PC-3 (cell line): ENCODE measurements around the gene LRP11. TPM values are rescaled to one million over a fixed set of nuclear protein-coding genes. Genes with fewer than 3 reads are reported as not detected.
"Not testable (repeated sequence)": the region's sequence is repeated elsewhere in the genome, so short reads cannot be mapped to it uniquely, and the experiment has no call there.

ENCODE experiments used
- ATAC-seq: fragments of 200-7000 bp; cut with Tn5 transposase; 2 replicates; pipeline ENCODE4 v1.9.1; 2020; ENCODE audit warnings: mild to moderate bottlenecking, moderate library complexity
- BruUV-seq: library from RNA; stranded (reverse); fragments of 400-500 nt; replicated peaks from 2 replicates; lab custom pipeline; 2021; lab: Mats Ljungman, UMichigan
- CTCF ChIA-PET: fragments of 300-600 bp; sonication (Branson Sonifier 250); formaldehyde crosslinking; loops from one replicate; lab custom pipeline; 2022; ENCODE audit warnings: antibody characterized with exemption; lab: Charles Lee
- POLR2A ChIA-PET: fragments of 300-600 bp; sonication (Branson Sonifier 250); formaldehyde crosslinking; loops from one replicate; lab custom pipeline; 2022; ENCODE audit warnings: antibody characterized with exemption; ENCODE audit not compliant: unreplicated experiment; lab: Charles Lee
- DNase-seq: peaks from one replicate; pipeline ENCODE4 v3.0.0-alpha.2; 2015
- H2AFZ ChIP-seq: fragments of 300-600 bp; sonication (generic); 2 replicates; pipeline ENCODE4 v1.6.0; 2016; ENCODE audit warnings: antibody characterized with exemption, low read length
- H3F3A ChIP-seq: fragments of 300-600 bp; sonication (generic); one replicate; pipeline ENCODE4 v1.6.0; 2017; ENCODE audit warnings: antibody characterized with exemption, low read length, control low read depth, mild to moderate bottlenecking; ENCODE audit not compliant: unreplicated experiment
- H3K27ac ChIP-seq: fragments of 300-600 bp; sonication (generic); 2 replicates; pipeline ENCODE4 v1.5.1; 2016; ENCODE audit warnings: mild to moderate bottlenecking, low read length
- H3K27me3 ChIP-seq: fragments of 300-600 bp; sonication (generic); 2 replicates; pipeline ENCODE4 v1.6.1; 2016; ENCODE audit warnings: low read length, mixed read lengths
- H3K36me3 ChIP-seq: fragments of 300-600 bp; sonication (generic); 2 replicates; pipeline ENCODE4 v1.6.1; 2016; ENCODE audit warnings: low read depth, mixed run types, low read length, mixed read lengths
- H3K4me1 ChIP-seq: fragments of 300-600 bp; sonication (generic); 2 replicates; pipeline ENCODE4 v1.5.1; 2016; ENCODE audit warnings: low read length; ENCODE audit not compliant: insufficient read depth
- H3K4me2 ChIP-seq: fragments of 300-600 bp; sonication (generic); 2 replicates; pipeline ENCODE4 v1.6.0; 2016; ENCODE audit warnings: low read length
- H3K4me3 ChIP-seq: fragments of 300-600 bp; sonication (generic); 2 replicates; pipeline ENCODE4 v1.5.1; 2016; ENCODE audit warnings: mild to moderate bottlenecking, low read length, mixed read lengths
- H3K79me2 ChIP-seq: fragments of 300-600 bp; sonication (generic); 2 replicates; pipeline ENCODE4 v1.6.1; 2017; ENCODE audit warnings: low read length, mixed read lengths
- H3K9ac ChIP-seq: fragments of 300-600 bp; sonication (generic); 2 replicates; pipeline ENCODE4 v1.6.0; 2016; ENCODE audit warnings: mild to moderate bottlenecking, low read length
- H3K9me2 ChIP-seq: fragments of 300-600 bp; sonication (generic); replicated peaks from 2 replicates; pipeline ENCODE4 v1.6.1; 2016; ENCODE audit warnings: mixed run types, low read length, mixed read lengths
- H3K9me3 ChIP-seq: fragments of 300-600 bp; sonication (generic); 2 replicates; pipeline ENCODE4 v1.6.1; 2016; ENCODE audit warnings: low read length, mixed read lengths
- H4K20me1 ChIP-seq: fragments of 300-600 bp; sonication (generic); 2 replicates; pipeline ENCODE4 v1.6.1; 2016; ENCODE audit warnings: low read length, mixed read lengths
- EZH2 ChIP-seq: fragments of 300-600 bp; sonication (generic); IDR thresholded peaks from one replicate; pipeline ENCODE4 v1.6.1; 2017; ENCODE audit warnings: antibody characterized with exemption, mild to moderate bottlenecking, low read length; ENCODE audit not compliant: unreplicated experiment
- EZH2phosphoT487 ChIP-seq: fragments of 300-600 bp; sonication (generic); IDR thresholded peaks from 2 replicates; pipeline ENCODE4 v1.6.1; 2018; ENCODE audit warnings: mild to moderate bottlenecking, antibody characterized with exemption, low read length, borderline replicate concordance
- intact Hi-C: fragments of 100-400 bp; cut with micrococcal nuclease; formaldehyde crosslinking; loops from 2 replicates; pipeline ENCODE4 v1.9.0; 2023
- total RNA-seq: library from RNA; depleted of rRNA; stranded (reverse); fragments of >200 nt; gene quantifications from 2 replicates; pipeline ENCODE4 v1.2.3, GENCODE V29; 2014
- TF ChIP-seq, protein P1 (sequence below): fragments of 300-600 bp; sonication (generic); conservative IDR thresholded peaks from 2 replicates; pipeline ENCODE4 v1.5.1; 2017; ENCODE audit warnings: antibody characterized with exemption, low read depth, mild to moderate bottlenecking, low read length

The LRP11 gene
- total RNA-seq, 1 experiment from 2014 or later: 32.0 TPM

GRCh38 chr6:149852881-149853280, 11.3 kb downstream of the LRP11 start:
- Histone ChIP-seq H3F3A (peaks cover 27% of the 10 kb centered on the region), H3K9me2 (no peaks in the 10 kb centered on the region), H3K4me1 (peaks cover 64% of the 10 kb centered on the region), H3K36me3 (no peaks in the 10 kb centered on the region; the same call in 1 of the 2 replicates), H3K79me2 (peaks cover 48% of the 10 kb centered on the region), H3K9me3 (no peaks in the 10 kb centered on the region), H2AFZ (peak overlapping the region; percentile 67; the same call in 1 of the 2 replicates), H3K27ac (peak overlapping the region; percentile 89), H3K4me2 (peak overlapping the region; percentile 82), H3K27me3 (no peaks in the 10 kb centered on the region), H3K9ac (peak overlapping the region; percentile 71), H3K4me3 (peak overlapping the region; percentile 56), H4K20me1 (no peaks in the 10 kb centered on the region)
- POLR2A ChIA-PET: no interaction called here
- DNase-seq: no peak
- no TSS peak for BruUV-seq
- intact Hi-C loops: no loop called here
- ATAC-seq: no peak
- CTCF ChIA-PET: interaction anchor here (0.6 kb wide), 2 partner anchors 12 to 118 kb away, joined by 3 to 6 read pairs; no protein-coding TSS in a partner anchor
- TF ChIP-seq EZH2: no peak
- no peak for TF ChIP-seq EZH2phosphoT487
- TF ChIP-seq, protein P1, sequence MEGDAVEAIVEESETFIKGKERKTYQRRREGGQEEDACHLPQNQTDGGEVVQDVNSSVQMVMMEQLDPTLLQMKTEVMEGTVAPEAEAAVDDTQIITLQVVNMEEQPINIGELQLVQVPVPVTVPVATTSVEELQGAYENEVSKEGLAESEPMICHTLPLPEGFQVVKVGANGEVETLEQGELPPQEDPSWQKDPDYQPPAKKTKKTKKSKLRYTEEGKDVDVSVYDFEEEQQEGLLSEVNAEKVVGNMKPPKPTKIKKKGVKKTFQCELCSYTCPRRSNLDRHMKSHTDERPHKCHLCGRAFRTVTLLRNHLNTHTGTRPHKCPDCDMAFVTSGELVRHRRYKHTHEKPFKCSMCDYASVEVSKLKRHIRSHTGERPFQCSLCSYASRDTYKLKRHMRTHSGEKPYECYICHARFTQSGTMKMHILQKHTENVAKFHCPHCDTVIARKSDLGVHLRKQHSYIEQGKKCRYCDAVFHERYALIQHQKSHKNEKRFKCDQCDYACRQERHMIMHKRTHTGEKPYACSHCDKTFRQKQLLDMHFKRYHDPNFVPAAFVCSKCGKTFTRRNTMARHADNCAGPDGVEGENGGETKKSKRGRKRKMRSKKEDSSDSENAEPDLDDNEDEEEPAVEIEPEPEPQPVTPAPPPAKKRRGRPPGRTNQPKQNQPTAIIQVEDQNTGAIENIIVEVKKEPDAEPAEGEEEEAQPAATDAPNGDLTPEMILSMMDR: no peak

DNA sequence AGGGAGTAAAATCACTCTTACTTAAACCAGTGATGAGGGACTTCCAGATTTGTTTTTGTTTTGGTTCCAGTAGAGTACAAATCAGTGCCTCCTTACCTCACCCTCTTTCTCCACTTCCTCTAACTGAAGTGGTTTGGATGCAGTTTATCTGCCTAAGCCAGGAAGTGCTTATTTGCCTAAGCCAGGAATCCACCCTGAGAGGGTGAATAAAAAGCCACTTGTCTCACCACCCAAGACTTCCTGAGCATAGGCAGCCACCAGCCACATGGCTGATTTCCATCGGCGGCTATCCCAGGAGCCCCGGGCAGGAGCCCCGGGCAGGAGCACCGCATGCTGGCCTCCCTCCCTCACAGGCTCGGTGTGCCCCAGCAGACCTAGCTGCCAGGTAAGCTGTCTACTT, 12.0 kb downstream of the LRP11 start:
- Histone ChIP-seq H3F3A (peaks cover 30% of the 10 kb centered on the region), H3K4me3 (peak overlapping the region; percentile 56), H3K9me2 (no peaks in the 10 kb centered on the region), H3K4me1 (peaks cover 63% of the 10 kb centered on the region), H3K36me3 (no peaks in the 10 kb centered on the region; the same call in 1 of the 2 replicates), H3K9ac (peak overlapping the region; percentile 71), H3K27me3 (no peaks in the 10 kb centered on the region), H3K9me3 (no peaks in the 10 kb centered on the region), H3K27ac (peak overlapping the region; percentile 89), H4K20me1 (no peaks in the 10 kb centered on the region), H2AFZ (peak overlapping the region; percentile 67), H3K4me2 (peak overlapping the region; percentile 82), H3K79me2 (peaks cover 42% of the 10 kb centered on the region)
- no TSS peak for BruUV-seq
- POLR2A ChIA-PET: no interaction called here
- DNase-seq: peak; percentile 79
- intact Hi-C loops: no loop called here
- no peak for TF ChIP-seq EZH2phosphoT487
- CTCF ChIA-PET: interaction anchor here (0.6 kb wide), 1 partner anchor 117 kb away, joined by 6 read pairs; no protein-coding TSS in a partner anchor
- peak; percentile 41 for ATAC-seq

GRCh38 chr6:149851461-149852110, 12.6 kb downstream of the LRP11 start:
- H3K9me2 ChIP-seq: no peaks in the 10 kb centered on the region
- peak overlapping the region; percentile 82 for H3K4me2 ChIP-seq
- DNase-seq (no peak), ATAC-seq (no peak)
- peaks cover 32% of the 10 kb centered on the region for H3F3A ChIP-seq
- H2AFZ ChIP-seq: peak overlapping the region; percentile 67; the same call in 1 of the 2 replicates
- no TSS peak for BruUV-seq
- TF ChIP-seq EZH2phosphoT487: no peak
- TF ChIP-seq, protein P1: no peak
- TF ChIP-seq EZH2: no peak
- ChIA-PET CTCF (no interaction called here), POLR2A (interaction anchor here (0.6 kb wide), 1 partner anchor 915 kb away, joined by 5 read pairs; no protein-coding TSS in a partner anchor)
- no peaks in the 10 kb centered on the region; the same call in 1 of the 2 replicates for H3K36me3 ChIP-seq
- peak overlapping the region; percentile 89 for H3K27ac ChIP-seq
- H3K4me3 ChIP-seq: peak overlapping the region; percentile 56; the same call in 1 of the 2 replicates
- intact Hi-C loops: no loop called here
- no peaks in the 10 kb centered on the region for H3K27me3 ChIP-seq
- H3K9ac ChIP-seq: peak overlapping the region; percentile 71
- peaks cover 62% of the 10 kb centered on the region for H3K4me1 ChIP-seq
- H3K79me2 ChIP-seq: peaks cover 36% of the 10 kb centered on the region
- no peaks in the 10 kb centered on the region for H3K9me3 ChIP-seq
- no peaks in the 10 kb centered on the region for H4K20me1 ChIP-seq

DNA sequence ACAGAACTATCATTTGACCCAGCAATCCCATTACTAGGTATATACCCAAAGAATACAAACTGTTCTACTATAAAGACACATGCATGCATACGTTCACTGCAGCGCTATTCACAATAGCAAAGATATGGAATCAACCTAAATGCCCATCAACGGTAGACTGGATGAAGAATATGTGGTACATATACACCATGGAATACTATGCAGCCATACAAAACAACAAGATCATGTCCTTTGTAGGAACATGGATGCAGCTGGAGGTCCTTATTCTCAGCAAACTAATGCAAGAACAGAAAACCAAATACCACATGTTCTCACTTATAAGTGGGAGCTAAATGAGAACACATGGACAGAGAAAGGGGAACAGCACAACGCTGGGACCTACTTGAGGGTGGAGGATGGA, 15.8 kb downstream of the LRP11 start:
- H3K4me3 ChIP-seq, H3K36me3 ChIP-seq, DNase-seq, H3K9me3 ChIP-seq, H4K20me1 ChIP-seq, H3K27me3 ChIP-seq, H3K9me2 ChIP-seq, POLR2A ChIA-PET, BruUV-seq, ATAC-seq, H3F3A ChIP-seq, H2AFZ ChIP-seq, CTCF ChIA-PET, H3K9ac ChIP-seq, intact Hi-C loops: not testable (repeated sequence)
- peaks cover 33% of the 10 kb centered on the region for H3K79me2 ChIP-seq
- H3K27ac ChIP-seq: peak overlapping the region; percentile 87
- peaks cover 65% of the 10 kb centered on the region for H3K4me1 ChIP-seq
- peak overlapping the region; percentile 51 for H3K4me2 ChIP-seq
